Colon (tissue), 2 donors: Measurements from ENCODE around the gene NSL1.
"Not testable (repeated sequence)": the region's sequence is repeated elsewhere in the genome, so short reads cannot be mapped to it uniquely, and the experiment has no call there.

Experiments used
- FAIRE-seq: peaks from 2 replicates; lab custom pipeline; 2012; peaks lifted over from hg19 to GRCh38; lab: Jason Lieb, UNC
- donor health status: control.
- donor health status: control.

NSL1 gene

DNA sequence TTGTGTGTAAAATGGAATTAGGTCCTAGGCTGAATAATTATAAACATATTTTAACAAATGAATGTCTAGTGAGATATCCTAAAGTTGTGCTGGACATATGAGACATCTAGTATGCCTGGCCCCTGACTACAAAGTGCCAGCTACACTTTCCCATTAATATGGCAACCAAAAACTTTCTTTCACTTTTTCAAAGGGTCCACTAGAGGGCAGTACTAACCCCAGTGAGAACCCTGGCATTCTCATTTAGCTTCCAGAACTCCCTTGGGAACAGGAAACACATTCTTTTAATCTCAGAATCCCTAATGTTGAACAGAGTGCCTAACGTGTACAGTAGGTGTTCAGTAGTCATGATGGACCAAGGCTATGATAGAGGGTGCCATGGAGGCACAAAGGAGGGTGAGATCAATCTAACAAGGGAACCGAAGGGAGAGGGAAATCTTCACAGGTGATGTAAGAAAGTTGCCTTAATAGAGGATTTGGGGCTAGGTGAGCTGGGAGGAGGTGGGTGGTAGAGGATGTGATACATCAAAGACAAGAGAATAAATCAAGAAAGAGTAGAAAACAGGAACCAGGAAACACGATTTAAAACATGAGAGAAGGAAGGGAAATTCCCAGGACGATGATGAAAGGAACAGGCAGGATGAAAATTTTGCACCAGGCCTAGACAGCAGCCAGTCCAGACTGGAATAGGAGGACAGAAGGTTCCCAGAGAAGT, 41.6 kb downstream of the NSL1 start:
- no peak for FAIRE-seq

DNA sequence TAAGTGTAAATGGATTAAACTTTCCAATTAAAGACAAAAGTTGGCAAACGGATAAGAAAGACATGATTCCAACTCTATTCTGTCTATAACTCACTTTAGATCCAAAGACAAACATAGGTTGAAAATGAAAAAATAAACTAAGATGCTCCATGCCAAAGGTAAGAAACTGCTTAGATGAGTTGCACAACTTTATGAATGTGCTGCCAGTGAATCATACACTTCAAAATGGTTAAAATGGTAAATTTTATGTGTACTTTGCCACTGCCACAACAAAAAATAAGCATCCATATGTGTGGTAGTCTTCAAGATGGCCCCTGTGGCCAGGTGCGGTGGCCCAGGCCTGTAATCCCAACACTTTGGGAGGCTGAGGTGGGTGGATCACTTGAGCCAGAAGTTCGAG, 45.0 kb downstream of the NSL1 start:
- FAIRE-seq = no peak

DNA sequence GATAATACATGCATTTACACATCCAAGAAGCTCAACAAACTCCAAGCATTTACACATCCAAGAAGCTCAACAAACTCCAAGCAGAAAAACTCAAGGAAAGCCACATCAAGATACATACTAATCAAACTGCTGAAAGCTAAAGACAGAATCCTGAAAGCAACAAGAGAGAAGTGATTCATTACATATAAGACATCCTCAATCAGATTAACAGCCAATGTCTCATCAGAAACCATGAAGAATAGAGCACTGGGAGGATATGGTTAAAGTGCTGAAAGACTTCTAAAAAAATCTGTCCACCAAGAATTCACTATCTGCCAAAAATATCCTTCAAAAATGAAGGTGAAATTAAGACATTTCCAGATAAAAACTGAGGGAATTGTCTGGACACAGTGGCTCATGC, 46.3 kb downstream of the NSL1 start:
- no peak for FAIRE-seq

DNA sequence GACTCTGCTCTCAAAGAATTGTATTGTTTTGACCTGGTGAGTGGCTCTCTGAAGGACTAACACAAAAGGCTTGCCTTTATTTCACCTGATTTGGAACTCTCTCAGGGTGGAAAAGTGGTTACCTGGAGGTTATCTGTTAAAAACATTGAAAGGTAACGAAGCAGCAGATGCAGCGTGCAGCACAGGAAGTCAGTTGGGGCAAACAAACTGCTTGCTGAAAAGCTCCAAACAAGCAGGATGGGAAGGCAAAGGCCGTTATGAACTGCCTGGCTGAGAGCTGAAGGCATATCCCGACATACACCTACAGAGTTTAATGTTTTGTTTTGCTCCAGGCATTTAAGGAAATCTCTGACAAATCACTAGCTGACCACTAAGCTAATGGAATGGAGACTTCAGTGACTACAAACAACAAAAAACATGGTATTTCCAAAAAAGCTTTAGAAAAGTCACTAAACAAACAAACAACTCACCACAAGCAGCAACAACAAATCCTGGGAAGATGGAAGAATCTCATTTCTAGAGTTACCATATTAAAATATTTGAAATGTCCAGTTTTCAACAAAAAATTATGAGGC, 47.6 kb downstream of the NSL1 start:
- FAIRE-seq = no peak

DNA sequence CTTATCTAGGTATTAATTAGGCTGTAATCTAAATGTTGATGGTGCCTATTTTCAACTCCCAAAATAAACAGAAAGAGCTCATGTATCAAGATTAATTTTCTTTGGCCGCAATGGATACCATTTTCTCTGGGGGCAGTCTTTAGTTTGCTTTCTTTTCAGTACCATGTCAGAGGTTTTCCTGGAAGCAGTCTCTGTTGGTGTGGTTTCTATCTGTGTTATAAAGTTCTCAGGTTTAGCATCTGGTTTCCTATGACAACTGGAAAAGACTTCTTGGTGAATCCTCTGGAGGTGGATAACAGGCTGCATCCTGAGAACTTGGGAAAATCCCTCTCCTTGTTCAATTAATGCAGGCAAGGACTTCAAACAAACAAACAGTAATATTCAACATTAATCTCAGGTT, 53.2 kb downstream of the NSL1 start:
- no peak for FAIRE-seq

DNA sequence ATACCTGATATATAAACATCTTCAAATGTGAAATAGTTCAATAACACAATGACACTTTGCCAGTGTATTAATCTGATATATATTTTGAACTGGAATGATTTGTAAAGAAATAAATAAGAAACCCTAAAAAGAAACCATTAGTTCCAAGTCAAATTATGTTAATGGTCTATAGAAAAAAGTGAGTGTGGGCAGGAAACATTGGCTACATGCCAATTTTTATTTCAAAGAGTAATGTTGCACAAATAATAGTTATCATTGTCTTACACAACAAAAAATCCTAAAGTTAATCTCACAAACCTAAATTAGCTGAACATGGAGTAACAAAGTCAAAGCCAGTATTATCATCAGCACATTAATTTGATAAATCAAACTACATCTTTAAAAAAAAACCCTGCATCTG, 54.0 kb downstream of the NSL1 start:
- no peak for FAIRE-seq

DNA sequence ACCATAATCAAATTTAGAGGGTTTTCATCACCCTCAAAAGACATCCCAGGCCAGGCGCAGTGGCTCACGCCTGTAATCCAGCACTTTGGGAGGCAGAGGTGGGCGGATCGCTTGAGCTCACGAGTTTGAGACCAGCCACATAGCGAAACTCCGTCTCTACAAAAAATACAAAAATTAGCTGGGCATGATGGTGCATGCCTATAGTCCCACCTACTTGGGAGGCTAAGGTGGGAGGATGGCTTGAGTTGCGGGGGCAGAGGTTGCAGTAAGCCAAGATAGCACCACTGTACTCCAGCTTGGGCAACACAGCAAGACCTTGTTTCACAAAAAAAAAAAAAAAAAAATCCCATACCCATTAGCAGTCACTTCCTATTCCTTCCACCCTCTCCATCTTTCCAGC, 58.5 kb downstream of the NSL1 start:
- FAIRE-seq = no peak

DNA sequence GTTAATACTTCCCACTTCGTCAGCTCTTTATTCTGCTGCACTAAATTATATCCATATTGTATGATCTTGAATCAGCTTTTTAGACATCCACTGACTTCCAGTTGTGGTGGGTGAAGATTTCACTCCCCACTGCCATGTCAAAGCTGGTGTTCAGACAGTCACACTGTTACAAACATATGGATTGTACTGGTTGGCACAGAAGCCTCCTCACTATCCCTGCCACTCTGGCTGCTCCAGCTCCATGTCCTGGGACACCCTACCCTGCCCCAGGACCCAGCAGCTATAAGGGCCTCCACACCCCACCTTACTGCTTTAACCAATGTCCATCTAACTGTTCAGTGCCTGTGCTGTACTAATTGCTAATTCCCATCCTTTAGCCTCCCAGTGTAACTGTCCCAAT, 59.9 kb downstream of the NSL1 start:
- no peak for FAIRE-seq

DNA sequence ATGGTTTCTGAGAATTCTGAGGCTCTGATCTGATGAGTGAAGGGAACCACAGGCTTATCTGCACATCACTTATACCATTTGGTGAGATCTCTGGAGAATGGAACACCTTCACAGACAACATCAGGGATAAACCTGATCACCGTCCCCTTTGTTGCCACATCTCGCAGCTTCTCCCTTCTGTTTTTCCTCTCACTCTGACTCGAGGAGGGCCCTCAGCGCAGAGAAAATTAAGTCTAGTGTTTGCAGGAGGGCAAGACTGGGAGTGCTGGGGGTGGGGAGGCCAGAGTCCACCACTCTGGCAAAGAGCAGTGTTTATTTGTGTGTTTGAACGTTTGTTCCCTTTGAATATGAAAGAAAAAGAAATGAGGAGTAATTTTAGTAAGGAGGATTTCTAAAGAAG, 63.0 kb downstream of the NSL1 start:
- FAIRE-seq = no peak

DNA sequence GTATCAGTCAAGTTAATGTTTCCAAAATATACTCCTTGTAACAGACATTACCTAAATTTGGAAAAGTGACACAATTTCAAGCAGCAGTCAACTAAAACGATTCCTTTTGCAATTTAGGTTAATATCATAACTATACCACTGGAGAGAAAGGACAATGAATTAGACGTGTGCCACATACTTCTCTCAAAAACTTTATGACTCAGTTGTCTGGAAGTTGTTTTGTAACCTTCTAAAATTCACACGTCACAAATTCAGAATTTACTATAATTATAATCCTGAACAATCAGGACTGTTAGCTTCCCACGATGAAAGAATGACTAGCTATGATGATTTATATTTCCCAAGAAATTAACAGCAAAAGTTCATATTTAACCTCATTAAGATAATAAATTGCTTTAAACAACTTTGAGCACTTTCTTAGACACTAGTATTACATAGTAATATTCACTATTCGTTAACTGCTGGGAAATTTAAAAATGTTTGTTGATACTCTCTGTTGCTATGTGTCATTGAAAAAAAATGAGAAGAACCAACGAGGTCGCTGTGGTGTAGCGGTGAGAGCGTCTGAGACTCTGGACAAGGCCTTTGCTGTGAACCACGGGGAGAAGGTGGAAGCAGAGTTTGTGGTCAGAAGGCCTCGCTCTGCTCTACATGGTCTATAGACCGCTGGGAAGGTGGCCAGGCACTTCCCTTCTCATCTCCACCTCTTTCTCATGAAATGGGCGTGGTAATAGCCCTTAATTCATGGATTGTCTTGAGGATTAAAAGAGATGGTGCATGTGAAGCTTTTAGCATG, 64.0 kb downstream of the NSL1 start:
- FAIRE-seq = no peak

DNA sequence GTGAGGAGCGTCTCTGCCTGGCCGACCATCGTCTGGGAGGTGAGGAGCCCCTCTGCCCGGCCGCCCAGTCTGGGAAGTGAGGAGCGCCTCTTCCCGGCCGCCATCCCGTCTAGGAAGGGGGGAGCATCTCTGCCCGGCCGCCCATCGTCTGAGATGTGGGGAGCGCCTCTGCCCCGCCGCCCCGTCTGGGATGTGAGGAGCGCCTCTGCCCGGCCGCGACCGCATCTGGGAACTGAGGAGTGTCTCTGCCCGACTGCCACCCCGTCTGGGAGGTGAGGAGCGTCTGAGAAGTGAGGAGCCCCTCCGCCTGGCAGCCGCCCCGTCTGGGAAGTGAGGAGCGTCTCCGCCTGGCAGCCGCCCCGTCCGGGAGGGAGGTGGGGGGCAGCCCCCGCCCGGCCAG, 66.9 kb downstream of the NSL1 start:
- FAIRE-seq = not testable (repeated sequence)

DNA sequence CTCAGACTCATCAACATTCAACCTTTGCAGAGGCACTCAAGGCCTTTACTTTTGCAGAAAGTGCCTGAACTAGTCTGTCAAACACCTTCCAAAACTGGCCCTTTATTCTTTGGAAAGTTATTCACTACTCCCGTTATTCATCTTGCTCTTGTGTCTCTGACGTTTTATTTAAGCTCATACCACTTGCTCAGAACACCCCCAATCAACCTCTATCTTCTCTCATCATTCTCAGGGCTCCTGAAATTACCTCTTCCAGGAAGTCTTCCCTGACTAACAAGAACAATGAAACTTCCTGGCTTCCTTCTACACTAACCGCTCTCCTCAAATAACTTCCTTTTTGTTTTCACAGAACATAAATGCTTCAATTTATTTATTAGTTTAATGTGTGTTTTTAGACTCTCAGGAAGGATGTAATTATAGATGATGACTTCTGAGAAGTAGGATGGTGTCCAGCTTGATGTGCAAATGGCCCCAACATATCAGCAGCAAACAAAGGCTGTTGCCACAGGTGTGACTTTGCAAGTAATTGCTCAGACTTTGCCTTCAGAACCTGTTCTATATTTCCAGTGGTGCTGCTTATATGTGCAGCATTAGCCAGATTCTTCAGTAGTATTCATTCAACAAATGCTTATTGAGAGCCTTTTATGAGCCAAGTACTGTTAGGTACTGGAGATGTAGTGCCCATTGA, 69.2 kb downstream of the NSL1 start:
- FAIRE-seq = no peak

DNA sequence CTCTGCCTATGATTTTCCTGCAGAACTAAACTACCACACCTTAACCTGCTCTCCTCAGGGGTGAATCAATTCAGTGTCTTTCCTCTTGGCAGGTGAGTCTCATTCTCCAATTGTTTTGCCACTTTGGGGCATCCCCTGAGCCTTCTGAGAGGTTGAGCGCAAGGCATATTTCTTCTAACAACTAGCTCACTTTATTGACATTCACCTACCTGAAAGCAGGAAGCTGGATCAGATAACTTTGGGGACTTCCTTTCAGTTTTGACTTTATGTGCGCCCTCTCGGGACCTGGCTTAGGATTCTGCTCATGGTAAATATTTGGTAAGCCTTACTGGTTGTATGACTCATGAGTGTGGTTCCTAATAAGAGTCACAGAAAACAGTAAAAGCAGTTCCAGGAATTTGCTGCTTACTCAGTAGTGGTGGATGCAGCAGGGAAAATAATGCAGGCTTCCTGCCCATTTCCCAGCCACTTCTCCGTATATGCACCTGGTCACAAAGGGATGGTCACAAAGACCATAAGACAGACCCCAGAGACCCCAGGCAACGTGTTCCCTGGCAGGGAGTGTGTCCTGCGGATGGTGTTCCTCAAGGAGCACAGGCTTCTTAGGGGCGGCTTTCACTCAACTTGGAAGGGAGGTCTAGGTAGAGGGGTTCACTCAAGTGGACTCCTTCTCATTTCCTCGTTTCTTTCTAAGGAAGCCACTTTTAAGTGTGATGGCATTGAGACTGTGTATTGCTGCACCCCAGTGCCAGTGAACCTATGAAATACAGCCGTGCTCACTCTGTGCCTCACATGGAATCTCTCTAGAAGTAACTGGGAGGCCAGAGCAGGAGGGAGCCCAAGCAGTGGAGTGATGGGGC, 70.0 kb downstream of the NSL1 start:
- no peak for FAIRE-seq

DNA sequence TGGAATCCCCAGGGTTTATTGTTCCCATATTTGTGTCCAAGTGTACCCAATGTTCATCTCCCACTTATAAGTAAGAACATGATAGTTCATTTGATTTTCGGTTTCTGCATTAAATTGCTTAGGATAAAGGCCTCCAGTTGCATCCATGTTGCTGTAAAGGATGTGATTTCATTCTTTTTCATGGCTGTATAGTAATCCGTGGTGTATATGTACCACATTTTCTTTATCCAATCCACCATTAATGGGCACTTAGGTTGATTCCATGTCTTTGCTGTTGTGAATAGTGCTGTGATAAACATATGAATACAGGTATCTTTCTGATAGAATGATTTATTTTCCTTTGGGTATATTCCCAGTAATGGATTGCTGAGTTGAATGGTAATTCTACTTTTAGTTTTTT, 71.9 kb downstream of the NSL1 start:
- FAIRE-seq = no peak

DNA sequence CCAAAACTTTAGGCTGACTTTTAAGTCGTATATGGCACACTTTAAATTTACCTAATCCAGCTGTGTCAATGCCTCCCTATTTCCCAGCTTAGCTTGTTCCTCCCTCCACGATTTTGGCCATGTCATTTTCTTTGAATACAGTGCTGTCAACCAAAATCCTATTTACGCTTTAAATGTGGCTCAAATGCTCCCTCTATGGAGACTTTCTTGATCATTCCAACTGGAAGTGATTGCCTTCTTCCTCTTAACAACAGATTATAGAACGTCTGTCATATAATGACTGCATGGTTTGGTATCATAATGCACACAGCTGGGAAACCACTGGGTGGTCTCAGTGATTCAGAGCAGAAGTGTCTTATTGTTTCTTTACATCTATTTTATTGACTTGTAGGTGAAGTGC, 73.1 kb downstream of the NSL1 start:
- no peak for FAIRE-seq

DNA sequence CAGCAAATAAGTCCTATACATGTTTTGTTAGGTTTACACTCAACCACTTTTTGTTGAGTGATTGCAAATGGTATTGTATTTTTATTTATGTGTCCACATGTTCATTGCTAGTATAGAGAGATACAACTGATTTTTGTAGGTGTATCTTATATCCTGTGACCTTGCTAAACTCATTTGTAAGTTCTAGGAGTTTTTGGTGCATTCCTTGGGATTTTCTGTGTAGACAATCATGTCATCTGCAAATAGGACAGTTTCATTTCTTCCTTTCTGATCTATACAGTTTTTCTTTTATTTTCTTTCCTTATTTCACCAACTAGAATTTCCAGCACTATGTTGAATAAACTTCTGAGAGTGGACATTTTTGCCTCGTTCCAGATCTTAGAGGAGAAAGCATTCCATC, 75.4 kb downstream of the NSL1 start:
- FAIRE-seq = no peak

DNA sequence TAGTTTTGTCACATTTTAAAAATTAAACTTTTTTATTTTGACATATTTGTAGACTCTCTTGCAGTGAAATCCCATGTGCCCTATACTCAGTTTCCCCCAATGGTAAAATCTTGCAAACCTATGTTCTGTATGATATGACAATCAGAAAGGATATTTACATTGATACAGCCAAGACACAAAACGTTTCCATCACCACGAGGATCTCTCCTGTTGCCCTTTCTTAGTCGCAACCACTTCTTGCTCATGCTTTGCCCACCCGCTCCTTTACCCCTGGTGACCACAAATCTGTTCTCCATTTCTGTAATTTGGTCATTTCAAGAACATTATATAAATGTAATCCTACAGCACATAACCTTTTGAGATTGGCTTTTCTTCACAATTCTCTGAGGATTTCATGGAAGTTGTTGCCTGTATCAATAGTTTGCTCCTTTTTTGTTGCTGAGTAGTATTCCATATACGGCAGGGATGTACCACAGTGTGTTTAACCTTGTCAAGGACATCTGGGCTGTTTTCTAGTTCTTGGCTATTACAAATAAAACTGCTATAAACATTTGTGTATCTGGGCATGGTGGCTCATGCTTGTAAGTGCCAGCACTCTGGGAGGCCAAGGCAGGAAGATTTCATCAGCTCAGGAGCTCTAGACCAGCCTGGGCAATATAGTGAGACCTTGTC, 78.0 kb downstream of the NSL1 start:
- FAIRE-seq = no peak

DNA sequence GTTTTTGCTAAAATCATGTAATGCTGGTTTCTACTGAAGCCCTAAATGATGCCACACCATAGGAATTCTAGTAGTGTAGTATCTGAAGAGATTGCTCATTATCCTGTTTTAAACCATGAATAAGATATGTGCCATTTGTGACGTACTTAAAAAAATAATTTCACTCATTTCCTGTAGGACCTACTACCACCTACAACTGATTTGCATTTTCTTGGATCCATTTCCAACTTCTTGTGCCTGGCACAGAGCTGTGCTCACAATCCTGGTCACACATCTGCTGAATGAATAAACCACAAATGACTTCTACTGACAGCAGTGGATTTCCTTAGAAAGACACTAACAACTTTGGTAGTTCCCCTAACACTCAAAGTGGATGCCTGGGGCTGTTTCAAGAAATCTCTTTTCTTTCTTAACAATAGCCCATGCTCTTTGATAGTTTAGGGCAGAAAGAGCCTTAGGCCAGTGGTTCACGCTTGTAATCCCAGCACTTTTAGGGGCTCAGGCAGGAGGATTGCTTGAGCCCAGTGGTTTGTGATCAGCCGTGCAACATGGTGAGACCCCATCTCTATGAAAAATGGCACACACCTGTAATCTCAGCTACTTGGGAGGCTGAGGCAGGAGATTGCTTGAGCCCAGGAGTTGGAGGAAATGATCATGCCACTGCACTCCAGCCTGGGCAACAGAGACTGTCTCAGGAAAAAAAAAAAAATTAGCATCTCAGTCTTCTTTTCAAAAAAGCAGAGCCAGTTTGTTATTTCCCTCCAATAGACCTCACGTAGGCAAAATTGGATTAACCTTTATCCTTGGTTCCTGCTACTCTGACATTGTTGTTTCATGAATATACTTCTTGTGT, 78.9 kb downstream of the NSL1 start:
- FAIRE-seq = no peak

DNA sequence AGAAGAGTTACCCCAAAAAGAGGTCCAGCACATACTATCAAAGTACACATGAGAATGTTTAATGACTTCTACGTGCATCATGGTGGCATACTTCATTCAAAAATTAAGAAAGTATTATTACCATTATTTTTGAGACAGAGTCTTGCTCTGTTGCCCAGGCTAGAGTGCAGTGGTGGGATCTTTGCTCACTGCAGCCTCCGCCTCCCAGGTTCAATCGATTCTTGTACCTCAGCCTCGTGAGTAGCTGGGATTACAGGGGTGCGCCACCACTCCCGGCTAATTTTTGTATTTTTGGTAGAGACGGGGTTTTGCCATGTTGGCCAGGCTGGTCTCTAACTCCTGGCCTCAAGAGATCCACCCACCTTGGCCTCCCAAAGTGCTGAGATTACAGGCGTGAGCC, 79.6 kb downstream of the NSL1 start:
- FAIRE-seq = not testable (repeated sequence)

DNA sequence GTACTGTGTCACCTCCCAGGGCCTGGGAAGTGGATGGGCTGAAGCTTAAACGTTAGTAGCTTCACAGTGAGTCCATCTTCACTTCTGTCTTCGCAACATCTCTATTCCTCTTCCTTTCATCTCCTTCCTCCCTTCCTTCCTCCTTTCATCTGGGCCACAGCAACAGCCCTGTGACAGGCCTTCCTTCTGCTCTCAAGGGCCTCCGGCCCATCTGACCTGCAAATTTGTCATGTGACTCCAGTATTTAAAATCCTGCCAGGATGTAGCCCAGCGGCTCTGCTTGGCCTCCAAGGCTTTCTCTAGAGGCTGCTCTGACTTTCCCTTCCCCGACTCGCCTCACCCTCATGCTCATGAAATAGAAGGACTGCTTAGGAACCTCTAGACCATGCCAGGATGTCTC, 81.0 kb downstream of the NSL1 start:
- no peak for FAIRE-seq
